GM19452 (cell line): ENCODE data around the gene ELP5.
A peak's percentile ranks its signal among the peaks of the same experiment; 100 is the strongest.

Experiments used
- ATAC-seq: cut with Tn5 transposase; IDR thresholded peaks from one replicate; pipeline ENCODE4 v1.9.1; 2021; ENCODE audit not compliant: unreplicated experiment

ELP5 gene

GRCh38 chr17:7282752-7283321 is 30.8 kb downstream of the ELP5 start:
- ATAC-seq, result no peak

GRCh38 chr17:7283471-7284216 is 31.6 kb downstream of the ELP5 start:
- ATAC-seq, result no peak

- no peak for ATAC-seq
Measured at GRCh38 chr17:7284911-7285310, 32.9 kb downstream of the ELP5 start.

- ATAC-seq, result no peak
Measured at GRCh38 chr17:7285679-7286078, 33.7 kb downstream of the ELP5 start.

- ATAC-seq, result no peak
Measured at GRCh38 chr17:7289256-7290032, 37.4 kb downstream of the ELP5 start.

GRCh38 chr17:7290166-7290565 is 38.2 kb downstream of the ELP5 start:
- ATAC-seq, result no peak

GRCh38 chr17:7290685-7291084 is 38.7 kb downstream of the ELP5 start:
- no peak for ATAC-seq

GRCh38 chr17:7292194-7292593 is 40.2 kb downstream of the ELP5 start:
- no peak for ATAC-seq

GRCh38 chr17:7292729-7293128 is 40.7 kb downstream of the ELP5 start:
- no peak for ATAC-seq

- ATAC-seq, result no peak
Measured at GRCh38 chr17:7293159-7293558, 41.1 kb downstream of the ELP5 start.

GRCh38 chr17:7293816-7294613 is 42.0 kb downstream of the ELP5 start:
- no peak for ATAC-seq

GRCh38 chr17:7294614-7295153 is 42.7 kb downstream of the ELP5 start, which contains the start of gene YBX2:
YBX2 (minus strand) TSS chr17:7294639; CDS start chr17:7294500, 139 bp downstream.
- no peak for ATAC-seq

- ATAC-seq, result no peak
Measured at GRCh38 chr17:7295230-7296180, 43.5 kb downstream of the ELP5 start.

GRCh38 chr17:7296189-7296861 is 44.3 kb downstream of the ELP5 start:
- ATAC-seq, result no peak

GRCh38 chr17:7304179-7304578 is 52.2 kb downstream of the ELP5 start:
- no peak for ATAC-seq

GRCh38 chr17:7306911-7307685 is 55.1 kb downstream of the ELP5 start, which contains the start of gene EIF5A:
EIF5A (plus strand) TSS chr17:7307628; CDS start chr17:7309636, 2,008 bp downstream.
- ATAC-seq, result peak; percentile 73

- ATAC-seq, result no peak
Measured at GRCh38 chr17:7307686-7308624, 55.9 kb downstream of the ELP5 start.
